ENCODE data around the gene MAPK7. TPM values are rescaled to one million over a fixed set of nuclear protein-coding genes. Genes with fewer than 3 reads are reported as not detected.

Gene MAPK7
- total and polyA plus RNA-seq, 9 of the 15 experiments (the other 6 are each of a cell fraction or from before 2014, with no cell fraction given): 0.46 to 7.5 (median 2.5) TPM

DNA sequence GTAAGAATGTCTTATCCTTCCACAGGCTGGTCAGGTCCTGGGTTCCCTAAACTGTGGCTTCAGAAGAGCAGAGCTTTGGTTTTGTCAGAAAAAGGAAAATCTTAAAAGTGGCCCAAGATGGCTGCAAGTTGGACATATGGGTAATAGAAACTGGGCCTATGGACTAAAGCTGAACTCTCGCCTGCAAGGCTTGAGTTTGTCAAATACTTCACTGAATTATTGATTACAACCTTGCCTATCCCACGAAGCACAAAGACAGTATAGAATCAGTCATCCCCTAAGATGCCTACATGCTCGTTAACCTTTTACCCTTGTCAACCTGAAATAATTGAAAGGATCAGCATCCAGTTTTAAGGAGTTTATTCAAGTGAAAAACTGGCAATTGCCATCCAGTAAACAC is 53.4 kb downstream of the MAPK7 start (continued):
- TF ChIP-seq ZBTB9 (CRISPR knock-in tag; IDR thresholded peaks at IDR 0.05) (no peak), TRIM28 (IDR thresholded peaks at IDR 0.05) (no peak), ZNF764 (CRISPR knock-in tag; IDR thresholded peaks at IDR 0.05; ENCODE audit: low read depth) (no peak), TAF15 (IDR thresholded peaks at IDR 0.05; ENCODE audit: low read depth, low read length) (no peak), ZNF639 (CRISPR knock-in tag; conservative IDR thresholded peaks at IDR 0.05 in 1 of 2, IDR thresholded peaks at IDR 0.05 in 1 of 2) (no peak), ZNF318 (IDR thresholded peaks at IDR 0.05; ENCODE audit: borderline replicate concordance in 1 of 2, low read depth in 1 of 2) (no peak)
- TF ChIP-seq, protein P1, sequence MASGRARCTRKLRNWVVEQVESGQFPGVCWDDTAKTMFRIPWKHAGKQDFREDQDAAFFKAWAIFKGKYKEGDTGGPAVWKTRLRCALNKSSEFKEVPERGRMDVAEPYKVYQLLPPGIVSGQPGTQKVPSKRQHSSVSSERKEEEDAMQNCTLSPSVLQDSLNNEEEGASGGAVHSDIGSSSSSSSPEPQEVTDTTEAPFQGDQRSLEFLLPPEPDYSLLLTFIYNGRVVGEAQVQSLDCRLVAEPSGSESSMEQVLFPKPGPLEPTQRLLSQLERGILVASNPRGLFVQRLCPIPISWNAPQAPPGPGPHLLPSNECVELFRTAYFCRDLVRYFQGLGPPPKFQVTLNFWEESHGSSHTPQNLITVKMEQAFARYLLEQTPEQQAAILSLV (tag; IDR thresholded peaks at IDR 0.05): no peak

All from K562 (cell line).